HG02571 (cell line): ENCODE results near the gene DDX39A.

Experiments
- ATAC-seq: cut with Tn5 transposase; IDR thresholded peaks from one replicate; pipeline ENCODE4 v1.9.1; 2021; ENCODE audit warnings: mild to moderate bottlenecking, moderate library complexity; ENCODE audit not compliant: unreplicated experiment

Gene DDX39A

GRCh38 chr19:14434543-14435319, 15.6 kb upstream of the DDX39A start:
- ATAC-seq, result no peak

DNA sequence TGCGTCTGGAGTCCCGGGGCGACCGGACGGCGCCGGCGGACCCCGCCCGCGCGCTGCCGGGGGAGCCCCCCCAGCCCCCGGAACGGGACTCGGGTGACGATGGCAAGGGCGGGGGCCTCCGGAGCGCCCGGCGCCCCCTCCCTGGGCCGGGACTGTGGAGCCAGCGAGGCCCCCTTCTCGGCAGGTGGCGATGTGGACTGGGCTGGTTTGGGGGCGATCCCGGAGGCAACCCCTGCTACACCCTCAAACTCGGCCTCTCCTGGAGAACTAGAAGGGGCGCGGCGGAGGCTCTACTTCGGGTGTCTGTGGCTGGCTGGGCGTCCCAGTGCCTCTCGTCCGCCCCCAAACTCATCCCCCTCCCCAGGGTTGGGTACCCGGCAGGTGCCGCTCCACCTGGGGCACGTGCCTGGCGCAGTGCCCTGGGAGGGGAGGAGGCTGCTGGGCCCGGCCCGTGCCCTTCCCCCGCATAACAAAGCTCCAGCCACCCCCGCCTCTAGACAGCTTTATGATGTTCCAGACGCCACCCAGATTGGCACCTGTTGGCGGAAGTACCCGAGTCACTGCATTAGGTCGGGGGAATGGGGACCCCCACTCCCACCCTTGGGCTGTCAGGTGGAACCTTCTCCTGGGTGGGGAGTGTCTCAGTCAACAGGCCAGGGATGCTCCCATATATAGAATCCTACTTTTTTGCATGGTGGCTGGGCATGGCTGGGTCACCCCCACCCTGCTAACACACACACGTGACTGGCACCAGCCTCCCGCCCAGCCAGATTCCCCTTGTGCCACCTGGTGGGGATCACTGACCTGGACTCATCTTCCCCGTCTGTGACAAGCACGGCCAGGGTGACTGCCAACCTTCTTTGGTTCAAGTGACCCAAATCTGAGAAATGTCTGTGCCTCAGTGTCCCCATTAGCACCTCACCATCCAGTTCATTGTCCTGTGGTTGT, 14.7 kb upstream of the DDX39A start:
- no peak for ATAC-seq

GRCh38 chr19:14432791-14433553, 13.8 kb upstream of the DDX39A start, which contains the start of gene PKN1:
PKN1 (plus strand) TSS chr19:14433306; CDS start chr19:14433522, 216 bp downstream.
- peak; percentile 39 for ATAC-seq

DNA sequence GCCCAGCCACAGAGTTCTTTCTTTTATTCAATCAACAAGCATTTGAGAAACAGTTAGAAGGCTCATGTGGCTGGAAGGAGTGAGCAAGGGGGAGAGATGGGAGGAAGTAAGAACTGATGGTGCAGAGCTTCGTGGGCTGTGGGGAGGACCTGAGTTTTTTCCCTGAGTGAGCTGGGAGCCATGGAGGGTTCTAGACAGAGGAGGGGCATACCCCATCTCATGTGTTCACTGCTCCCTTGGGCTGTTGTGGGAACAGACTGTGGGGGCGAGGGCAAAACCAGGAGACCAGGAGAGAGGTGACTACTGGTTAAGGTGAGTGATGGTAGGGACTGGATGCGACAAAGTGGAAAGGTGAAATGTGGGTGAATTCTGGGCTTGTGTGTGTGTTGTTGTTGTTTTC, 11.6 kb upstream of the DDX39A start:
- no peak for ATAC-seq

DNA sequence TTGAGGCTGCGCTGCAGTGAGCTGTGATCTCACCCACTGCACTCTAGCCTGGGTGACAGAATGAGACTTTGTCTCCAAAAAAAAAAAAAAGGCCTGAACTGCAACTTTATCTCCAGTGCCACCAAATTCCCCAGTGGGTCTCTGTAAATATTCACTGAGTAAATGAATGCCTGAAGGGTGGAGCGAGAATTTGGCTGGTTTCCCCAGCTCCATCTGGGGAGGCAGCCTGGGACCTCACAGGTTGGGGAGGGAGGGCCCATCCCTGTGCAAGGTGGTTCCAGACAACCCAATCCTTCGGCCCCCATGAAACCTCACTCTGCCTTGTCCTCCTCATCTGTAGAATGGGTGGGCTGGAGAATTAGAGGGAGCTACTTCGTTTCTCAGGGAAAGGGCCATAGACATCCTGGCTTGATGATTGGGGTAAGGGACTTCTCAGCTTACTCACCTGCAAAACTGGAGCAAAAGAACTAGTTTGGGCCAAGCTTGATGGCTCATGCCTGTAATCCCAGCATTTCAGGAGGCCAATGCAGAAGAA, 9.8 kb upstream of the DDX39A start:
- no peak for ATAC-seq

DNA sequence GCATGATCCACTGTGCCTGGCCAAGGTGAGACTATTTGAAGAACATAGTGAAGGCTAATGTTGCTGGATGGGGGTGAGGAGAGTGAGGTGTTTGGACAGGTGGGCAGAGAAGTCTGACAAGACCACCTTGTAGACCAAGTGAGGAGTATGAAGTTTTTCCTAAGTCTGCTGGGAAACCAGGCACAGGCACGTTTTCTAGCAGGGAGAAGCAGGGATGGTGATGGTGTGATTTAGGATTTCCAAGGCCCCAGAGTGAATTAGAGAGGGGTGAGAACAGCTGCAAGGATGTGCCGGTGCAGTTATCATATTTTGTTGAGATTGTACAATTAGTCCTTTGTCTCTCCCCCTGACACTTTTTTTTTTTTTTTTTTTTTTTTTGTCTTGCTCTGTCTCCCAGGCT, 8.3 kb upstream of the DDX39A start:
- ATAC-seq, result no peak

DNA sequence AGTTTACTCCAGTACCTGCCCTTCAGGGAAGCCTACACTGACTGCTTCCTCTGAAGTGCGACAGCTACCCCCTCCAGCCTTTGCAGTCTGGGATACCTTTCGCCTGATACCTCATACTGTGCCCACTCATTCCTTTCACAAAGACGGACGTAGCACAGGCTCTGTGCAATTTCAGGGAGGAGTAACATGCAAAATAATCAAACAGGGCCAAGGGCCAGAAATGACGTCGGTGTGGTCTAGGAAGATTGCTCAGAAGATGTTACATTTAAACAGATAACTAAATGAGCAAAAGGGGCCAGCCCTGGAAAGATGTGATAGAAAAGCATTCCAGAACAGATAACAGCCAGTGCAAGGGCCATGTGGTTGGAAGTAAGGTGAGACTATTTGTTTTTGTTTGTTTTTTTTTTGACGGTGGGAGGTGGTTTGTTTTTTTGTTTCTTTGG, 6.6 kb upstream of the DDX39A start:
- ATAC-seq, result no peak

- ATAC-seq, result peak; percentile 40
Measured at GRCh38 chr19:14418856-14419105, 360 bp downstream of the DDX39A start.

- ATAC-seq, result no peak
Measured at GRCh38 chr19:14416817-14417231, 2.3 kb downstream of the DDX39A start.

DNA sequence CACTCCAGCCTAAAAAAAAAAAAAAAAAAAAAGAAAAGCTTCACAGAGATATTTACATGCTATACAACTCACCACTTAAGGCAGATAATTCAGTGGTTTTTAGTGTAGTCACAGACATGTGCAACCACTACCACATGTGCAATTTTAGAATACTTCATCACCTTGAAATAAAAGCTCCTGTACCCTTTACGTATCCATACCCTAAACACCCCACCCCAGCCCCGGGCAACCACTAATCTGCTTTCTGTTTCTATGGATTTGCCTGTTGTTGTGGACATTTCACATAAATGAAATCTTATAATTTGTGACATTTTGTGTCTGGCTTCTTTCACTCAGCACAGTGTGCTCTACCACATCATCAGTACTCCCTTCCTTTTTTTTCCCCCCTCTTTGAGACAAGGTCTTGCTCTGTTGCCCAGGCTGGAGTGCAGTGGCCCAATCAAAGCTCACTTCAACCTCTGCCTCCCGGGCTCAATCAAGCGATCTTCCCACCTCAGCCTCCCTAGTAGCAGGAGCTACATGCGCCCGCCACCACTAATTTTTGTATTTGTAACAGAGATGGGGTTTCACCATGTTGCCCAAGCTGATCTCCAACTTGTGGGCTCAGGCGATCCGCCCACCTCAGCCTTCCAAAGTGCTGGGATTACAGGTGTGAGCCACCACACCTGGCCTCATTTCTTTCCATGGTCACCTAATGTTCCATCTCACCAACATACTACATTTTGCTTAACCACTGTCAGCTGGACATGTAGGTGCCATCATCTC, 4.0 kb downstream of the DDX39A start:
- ATAC-seq, result no peak

- ATAC-seq, result no peak
Measured at GRCh38 chr19:14413693-14414181, 5.4 kb downstream of the DDX39A start.

DNA sequence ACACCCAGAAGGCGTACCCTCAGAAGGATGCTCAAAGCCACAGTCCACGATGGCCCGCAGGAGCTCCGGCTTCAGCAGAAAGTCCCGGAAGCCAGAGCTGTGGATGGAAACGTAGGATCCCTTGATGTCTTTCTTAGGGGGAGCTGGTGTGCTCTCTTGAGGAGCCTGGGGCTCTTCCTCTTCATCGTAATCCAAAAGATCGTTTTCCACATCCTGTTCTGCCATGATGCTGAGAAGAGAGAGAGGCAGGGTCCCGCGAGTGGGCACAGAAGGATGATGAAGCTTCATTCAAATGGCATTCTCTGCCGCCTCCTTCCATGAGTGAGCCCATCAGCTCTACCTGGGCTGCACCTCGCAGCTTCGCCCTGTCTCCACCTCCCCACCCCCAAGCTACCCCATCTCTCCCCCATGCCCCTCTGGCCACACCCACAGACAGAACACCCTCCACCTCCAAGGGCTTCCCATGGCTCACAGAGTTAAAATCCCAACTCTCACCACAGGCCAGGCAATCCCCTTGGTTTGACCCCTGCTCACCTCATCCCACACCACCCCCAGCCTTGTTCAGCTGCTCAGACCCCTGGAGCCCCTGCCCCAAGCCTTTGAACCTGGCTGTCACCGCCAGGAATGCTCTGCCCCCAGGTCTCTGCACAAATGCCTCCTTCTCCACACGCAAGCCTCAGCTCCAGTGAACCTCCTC, 6.0 kb downstream of the DDX39A start:
- ATAC-seq, result no peak

DNA sequence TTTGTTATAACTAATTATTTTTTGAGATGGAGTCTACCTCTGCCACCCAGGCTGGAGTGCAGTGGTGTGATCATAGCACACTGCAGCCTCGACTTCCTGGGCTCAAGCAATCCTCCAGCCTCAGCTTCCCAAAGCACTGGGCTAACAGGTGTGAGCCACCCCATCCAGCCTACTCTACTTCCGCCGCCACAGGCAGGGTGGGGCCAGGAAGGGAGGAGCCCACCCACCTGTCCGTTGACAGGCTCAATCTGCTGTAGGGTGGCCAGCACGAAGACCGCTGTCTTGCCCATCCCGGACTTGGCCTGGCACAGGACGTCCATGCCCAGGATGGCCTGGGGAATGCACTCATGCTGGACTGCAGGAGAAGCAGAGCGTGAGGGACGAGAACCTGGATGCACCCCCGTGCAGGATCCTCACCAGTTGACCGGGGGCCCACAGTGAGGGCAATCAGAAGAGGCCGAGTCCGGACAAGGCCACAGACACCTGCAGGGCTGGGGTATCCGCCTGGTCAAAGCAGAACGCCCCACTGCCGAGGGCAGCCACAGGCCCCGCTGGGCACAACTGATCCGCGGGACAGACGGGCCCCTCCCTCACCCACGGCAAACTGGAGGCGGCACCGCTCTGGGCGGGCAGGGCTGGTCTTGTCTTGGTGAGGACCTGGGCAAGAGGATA, 6.7 kb downstream of the DDX39A start:
- no peak for ATAC-seq

- ATAC-seq, result no peak
Measured at GRCh38 chr19:14411938-14412245, 7.2 kb downstream of the DDX39A start.

DNA sequence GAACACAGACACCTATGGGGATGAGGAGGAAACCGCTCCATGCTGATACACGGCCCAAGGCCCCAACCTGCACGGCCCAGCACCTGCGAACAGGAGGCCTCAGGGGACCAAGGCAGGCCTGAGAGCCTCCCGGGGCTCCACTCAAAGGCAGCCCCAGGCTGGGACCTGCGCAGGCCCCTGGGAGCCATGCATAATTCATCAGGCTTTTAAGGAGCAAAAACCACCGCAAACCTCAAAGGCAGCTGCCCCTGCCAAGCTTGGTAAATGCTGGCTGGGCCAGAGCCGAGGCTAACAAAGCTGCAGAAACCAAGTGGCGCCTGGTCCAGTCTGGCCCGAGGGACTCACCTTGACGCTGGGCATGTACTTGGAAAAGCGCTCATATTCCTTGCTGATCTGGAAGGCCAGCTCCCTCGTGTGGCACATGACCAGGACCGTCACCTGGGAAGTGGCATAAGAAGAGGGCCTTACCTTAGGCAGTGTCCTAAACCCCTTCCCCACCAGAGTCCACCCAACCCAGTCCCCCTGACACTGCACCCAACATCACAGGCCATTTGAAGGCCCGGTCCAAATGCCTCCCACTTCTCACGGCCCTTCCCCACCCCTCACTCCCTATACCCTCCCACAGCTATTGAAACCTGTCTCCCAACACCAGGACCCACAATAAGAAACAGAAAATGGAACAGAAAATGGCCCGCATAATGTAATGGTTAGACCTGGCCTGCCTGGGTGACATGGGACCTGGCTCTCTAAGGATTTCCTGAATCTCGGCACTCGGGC, 7.8 kb downstream of the DDX39A start:
- no peak for ATAC-seq

GRCh38 chr19:14410091-14411051, 8.8 kb downstream of the DDX39A start:
- ATAC-seq, result no peak
